Peyer's patch (tissue), 4 donors: ENCODE results near the gene UBAC1.

Experiments used
- POLR2A ChIP-seq, 2 donors: fragments of 450-650 bp; IDR thresholded peaks; one replicate each; pipeline ENCODE4 v1.5.1; 2017; ENCODE audit warnings: antibody characterized with exemption in 2 of 2, mild to moderate bottlenecking in 2 of 2, moderate library complexity in 2 of 2
- TF ChIP-seq, protein P1 (sequence below), 6 experiments: fragments of 450-650 bp in 4 of 6; fragments of 200-600 bp in 2 of 6; sonication (generic) in 1 of 6; IDR thresholded peaks; one replicate each; pipeline ENCODE4 v1.5.1; 2017 to 2019; ENCODE audit warnings: antibody characterized with exemption in 6 of 6, mild to moderate bottlenecking in 3 of 6, moderate library complexity in 1 of 6

DNA sequence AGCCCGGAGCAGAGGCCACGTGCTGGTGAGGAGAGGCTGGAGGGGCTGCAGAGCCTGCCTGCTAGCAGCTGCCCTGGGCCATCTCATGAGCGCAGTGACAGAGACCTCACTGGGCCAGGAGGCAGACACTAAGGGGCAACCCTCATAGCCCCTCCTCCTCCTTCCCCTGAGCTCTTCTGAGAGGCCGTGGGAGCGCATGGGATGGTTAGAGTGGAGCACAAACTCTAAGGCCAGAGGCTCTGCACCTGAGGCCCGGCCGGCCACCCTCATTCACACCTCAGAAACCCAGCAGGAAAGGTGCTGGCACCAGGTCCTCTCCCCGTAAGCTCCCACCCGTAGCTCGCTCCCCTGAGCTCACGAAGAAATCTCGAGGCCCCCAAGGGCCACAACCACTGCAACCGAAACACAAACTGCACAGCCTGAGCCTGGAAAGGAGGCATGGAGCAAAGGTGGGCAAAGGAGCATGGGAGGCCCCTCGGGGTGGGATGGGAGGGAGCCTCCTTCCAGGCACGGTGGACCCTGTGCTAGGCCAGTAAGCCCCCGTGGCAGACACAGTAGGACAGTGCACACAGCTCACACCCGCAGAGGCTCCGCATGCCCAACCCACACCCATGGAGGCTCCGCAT, 71.5 kb downstream of the UBAC1 start:
- TF ChIP-seq, protein P1, sequence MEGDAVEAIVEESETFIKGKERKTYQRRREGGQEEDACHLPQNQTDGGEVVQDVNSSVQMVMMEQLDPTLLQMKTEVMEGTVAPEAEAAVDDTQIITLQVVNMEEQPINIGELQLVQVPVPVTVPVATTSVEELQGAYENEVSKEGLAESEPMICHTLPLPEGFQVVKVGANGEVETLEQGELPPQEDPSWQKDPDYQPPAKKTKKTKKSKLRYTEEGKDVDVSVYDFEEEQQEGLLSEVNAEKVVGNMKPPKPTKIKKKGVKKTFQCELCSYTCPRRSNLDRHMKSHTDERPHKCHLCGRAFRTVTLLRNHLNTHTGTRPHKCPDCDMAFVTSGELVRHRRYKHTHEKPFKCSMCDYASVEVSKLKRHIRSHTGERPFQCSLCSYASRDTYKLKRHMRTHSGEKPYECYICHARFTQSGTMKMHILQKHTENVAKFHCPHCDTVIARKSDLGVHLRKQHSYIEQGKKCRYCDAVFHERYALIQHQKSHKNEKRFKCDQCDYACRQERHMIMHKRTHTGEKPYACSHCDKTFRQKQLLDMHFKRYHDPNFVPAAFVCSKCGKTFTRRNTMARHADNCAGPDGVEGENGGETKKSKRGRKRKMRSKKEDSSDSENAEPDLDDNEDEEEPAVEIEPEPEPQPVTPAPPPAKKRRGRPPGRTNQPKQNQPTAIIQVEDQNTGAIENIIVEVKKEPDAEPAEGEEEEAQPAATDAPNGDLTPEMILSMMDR (IDR thresholded peaks at IDR 0.05), result no peak
- no peak for TF ChIP-seq POLR2A (IDR thresholded peaks at IDR 0.05)
